K562 (cell line): ENCODE data around the gene ATCAY. TPM values are rescaled to one million over a fixed set of nuclear protein-coding genes. Genes with fewer than 3 reads are reported as not detected.

Experiments
- ARID3A ChIP-seq: IDR thresholded peaks from 2 replicates; pipeline ENCODE4 v1.6.1; 2012; ENCODE audit warnings: low read depth, low read length, improper control_type of control experiment, borderline replicate concordance
- ATF2 ChIP-seq: sonication (generic); formaldehyde crosslinking; IDR thresholded peaks from 2 replicates; pipeline ENCODE4 v1.8.1; 2022; ENCODE audit warnings: missing genetic modification reagents
- ATF7 ChIP-seq: fragments of 450-650 bp; IDR thresholded peaks from 2 replicates; pipeline ENCODE4 v1.7.1; 2014; ENCODE audit warnings: mild to moderate bottlenecking, moderate library complexity
- C11orf30 ChIP-seq: fragments of 450-650 bp; IDR thresholded peaks from 2 replicates; pipeline ENCODE4 v1.6.1; 2016; ENCODE audit warnings: low read depth, mild to moderate bottlenecking
- EGR1 ChIP-seq: fragments of 450-650 bp; conservative IDR thresholded peaks from 2 replicates; pipeline ENCODE4 v1.6.1; 2017; ENCODE audit warnings: mild to moderate bottlenecking
- FOSL1 ChIP-seq: fragments of 200-800 bp; sonication (Bioruptor generic); conservative IDR thresholded peaks from 2 replicates; pipeline ENCODE4 v1.6.1; 2016; ENCODE audit warnings: missing genetic modification characterization, missing compliant biosample characterization
- JUND ChIP-seq, 2 experiments: IDR thresholded peaks; 2 replicates in 1 of 2; 3 replicates in 1 of 2; pipeline ENCODE4 v1.6.1; 2011; ENCODE audit warnings: borderline replicate concordance in 2 of 2, low read depth in 2 of 2, low read length in 2 of 2, improper control_type of control experiment in 1 of 2, missing biosample characterization in 1 of 2, missing genetic modification characterization in 1 of 2, missing genetic modification reagents in 1 of 2
- MAFK ChIP-seq: IDR thresholded peaks from 2 replicates; pipeline ENCODE4 v1.6.1; 2011; ENCODE audit warnings: low read length, improper control_type of control experiment
- NCOA2 ChIP-seq, 2 experiments: fragments of 450-650 bp; IDR thresholded peaks; 2 replicates each; pipeline ENCODE4 v1.6.1; 2018; ENCODE audit warnings: mild to moderate bottlenecking in 2 of 2, moderate library complexity in 1 of 2; ENCODE audit not compliant: partially characterized antibody in 2 of 2
- RB1 ChIP-seq: fragments of 450-650 bp; IDR thresholded peaks from 2 replicates; pipeline ENCODE4 v1.6.1; 2017; ENCODE audit warnings: low read depth, mild to moderate bottlenecking
- RCOR1 ChIP-seq, 2 experiments: IDR thresholded peaks; 2 replicates each; pipeline ENCODE4 v1.6.1; 2012; ENCODE audit warnings: low read depth in 2 of 2, low read length in 2 of 2, borderline replicate concordance in 1 of 2, improper control_type of control experiment in 1 of 2
- REST ChIP-seq, 2 experiments: fragments of 450-650 bp; formaldehyde crosslinking in 1 of 2; IDR thresholded peaks; 2 replicates each; pipeline versions ENCODE4 v1.4.0 to v1.6.1; 2014 to 2020; ENCODE audit warnings: mild to moderate bottlenecking in 2 of 2, borderline replicate concordance in 1 of 2, low read depth in 1 of 2
- TBP ChIP-seq: optimal IDR thresholded peaks from 2 replicates; pipeline ENCODE3; 2011; ENCODE audit warnings: low read depth, low read length, improper control_type of control experiment
- ZNF121 ChIP-seq: sonication (generic); formaldehyde crosslinking; conservative IDR thresholded peaks from 2 replicates; pipeline ENCODE4 v1.8.0; 2022; ENCODE audit warnings: missing genetic modification reagents
- polyA plus RNA-seq, 8 experiments: library from polyadenylated mRNA; depleted of rRNA in 4 of 8; stranded (reverse) in 5 of 8; unstranded in 3 of 8; fragments of >200 nt; fragmentation: Nextera tagmentation in 2 of 8; fragmentation: Illumina TruSeq in 1 of 8; extraction: Ambion mirVana in 2 of 8; extraction: Trizol in 1 of 8; gene quantifications; 2 replicates each; pipeline versions ENCODE4 v1.2.1 to v1.2.3, GENCODE V29; 2011 to 2014; ENCODE audit warnings: inconsistent platforms in 1 of 8, missing spikeins in 1 of 8
- total RNA-seq, 7 experiments: library from RNA; depleted of rRNA in 6 of 7; stranded (reverse); fragments of >200 nt in 6 of 7; fragmentation: Illumina TruSeq in 2 of 7; extraction: Trizol in 2 of 7; gene quantifications; 2 replicates each; pipeline versions ENCODE4 v1.2.1 to v1.2.3, GENCODE V29; 2011 to 2021; ENCODE audit warnings: low replicate concordance in 1 of 7

Gene ATCAY
- total and polyA plus RNA-seq, 9 of the 15 experiments (the other 6 are each of a cell fraction or from before 2014, with no cell fraction given): not detected

- TF ChIP-seq ARID3A (no peak), REST (IDR thresholded peaks at IDR 0.05; ENCODE audit: borderline replicate concordance) (peak; percentile 79), REST (CRISPR knock-in tag; IDR thresholded peaks at IDR 0.05; ENCODE audit: low read depth) (no peak), RCOR1 (IDR thresholded peaks at IDR 0.05; ENCODE audit: borderline replicate concordance in 1 of 2, low read depth in 2 of 2, low read length in 2 of 2) (peak in 1 of 2 experiments; percentile 23; a peak in 1 of 4 replicates), JUND (IDR thresholded peaks at IDR 0.05; ENCODE audit: borderline replicate concordance, low read depth, low read length) (peak; percentile 58; the same call in 1 of the 2 replicates), JUND (tag; IDR thresholded peaks at IDR 0.05; ENCODE audit: borderline replicate concordance, low read depth, low read length) (peak; percentile 57; the same call in 1 of the 3 replicates), FOSL1 (peak; percentile 69), NCOA2 (IDR thresholded peaks at IDR 0.05; ENCODE audit: partially characterized antibody in 2 of 2) (no peak), RB1 (peak; percentile 46; the same call in 1 of the 2 replicates), EGR1 (0 out of 2 replicates have a peak, but pooled peaks have one; percentile 21), TBP (no peak), MAFK (peak; percentile 79), C11orf30 (peak; percentile 84), ATF7 (peak; percentile 43; the same call in 1 of the 2 replicates), ZNF121 (CRISPR knock-in tag) (peak; percentile 95), ATF2 (CRISPR knock-in tag) (no peak)
Observed at GRCh38 chr19:3852614-3853254, 27.8 kb upstream of the ATCAY start (continued).
